Fibroblast of the aortic adventitia (primary cell): Measurements from ENCODE around the gene MRPS6. TPM values are rescaled to one million over a fixed set of nuclear protein-coding genes. Genes with fewer than 3 reads are reported as not detected.

Experiments used
- DNase-seq: peaks from one replicate; pipeline ENCODE4 v3.0.0-alpha.2; 2010; ENCODE audit warnings: low read depth
- H3K4me3 ChIP-seq: 2 replicates; pipeline ENCODE4 v1.5.1; 2011; ENCODE audit warnings: low read depth, mild to moderate bottlenecking, control low read depth, low read length, moderate library complexity
- CTCF ChIP-seq: IDR thresholded peaks from 2 replicates; pipeline ENCODE4 v1.5.1; 2011; ENCODE audit warnings: mild to moderate bottlenecking, low read length, control low read depth, inconsistent platforms; ENCODE audit not compliant: insufficient read depth
- total RNA-seq: library from RNA; depleted of rRNA; stranded (reverse); fragments of >200 nt; gene quantifications from 2 replicates; pipeline ENCODE4 v1.2.3, GENCODE V29; 2012; ENCODE audit warnings: low replicate concordance

Gene MRPS6
- total RNA-seq, 1 donor = 78.1 TPM

DNA sequence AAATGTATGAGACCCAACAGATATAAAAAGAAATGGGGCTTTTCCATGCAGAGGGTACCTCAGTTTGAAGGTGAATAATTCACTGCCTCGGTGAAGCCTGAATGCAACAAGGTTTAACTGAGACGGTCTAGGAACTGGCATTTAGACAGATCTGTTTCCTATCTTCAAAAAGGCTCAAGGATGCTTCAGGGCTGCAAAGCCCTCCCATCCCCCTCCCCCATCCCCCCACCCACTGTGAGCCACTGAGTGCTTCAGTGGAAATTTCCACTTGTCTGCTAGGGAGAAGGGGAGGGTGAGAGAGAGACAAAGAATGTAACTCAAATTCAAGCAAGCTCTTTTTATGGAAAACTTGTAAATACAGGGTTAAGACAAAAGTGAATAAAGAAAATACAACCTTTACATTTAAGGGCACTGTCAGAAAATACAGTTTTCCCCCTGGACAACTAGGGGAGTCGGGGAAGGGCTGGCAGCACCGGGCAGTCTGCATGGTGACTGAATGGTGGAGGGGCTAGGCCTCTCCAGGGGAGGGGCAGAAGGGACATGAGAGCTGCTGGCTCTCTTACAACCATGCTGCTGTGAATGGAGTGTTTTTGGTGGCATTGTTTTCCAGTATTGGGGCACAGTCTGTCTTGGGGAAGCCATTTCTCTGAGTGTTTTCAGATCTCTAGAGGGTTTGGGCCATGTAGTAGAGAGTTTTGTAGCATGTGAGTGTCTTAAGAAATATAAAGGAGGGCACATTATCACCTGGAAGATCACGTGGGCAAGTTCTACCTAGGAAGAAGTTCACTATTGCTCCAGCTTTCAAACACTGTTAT lies 56.7 kb downstream of the MRPS6 start:
- TF ChIP-seq CTCF = no peak
- DNase-seq = peak; percentile 22
- peak overlapping the region; percentile 32 for H3K4me3 ChIP-seq

- no peak overlapping the region for H3K4me3 ChIP-seq
- DNase-seq = no peak
- no peak for TF ChIP-seq CTCF
Measured at GRCh38 chr21:34130716-34130985, 57.3 kb downstream of the MRPS6 start.

DNA sequence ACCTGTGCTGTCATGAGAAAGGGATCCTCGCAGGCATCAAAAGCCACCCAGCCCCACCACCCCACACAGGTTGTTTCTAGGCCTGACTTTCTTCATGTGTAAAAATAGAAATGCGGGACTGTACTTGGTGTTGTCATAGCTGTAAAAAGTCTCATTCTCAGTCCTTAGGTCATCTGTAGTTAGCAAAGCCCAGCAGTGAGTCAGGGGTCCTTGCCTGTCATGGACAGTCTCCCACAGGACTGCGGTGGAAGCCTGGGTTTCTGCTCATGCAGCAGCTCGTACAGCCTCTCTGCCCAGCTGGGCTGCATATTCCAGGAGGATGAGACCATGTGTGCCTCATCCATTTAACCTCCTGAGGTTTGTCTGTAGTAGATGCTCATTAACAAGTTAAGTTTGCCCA lies 58.2 kb downstream of the MRPS6 start:
- TF ChIP-seq CTCF = no peak
- no peak overlapping the region for H3K4me3 ChIP-seq
- DNase-seq = no peak

GRCh38 chr21:34132202-34132601 lies 58.8 kb downstream of the MRPS6 start:
- DNase-seq = no peak
- no peak overlapping the region for H3K4me3 ChIP-seq
- no peak for TF ChIP-seq CTCF

DNA sequence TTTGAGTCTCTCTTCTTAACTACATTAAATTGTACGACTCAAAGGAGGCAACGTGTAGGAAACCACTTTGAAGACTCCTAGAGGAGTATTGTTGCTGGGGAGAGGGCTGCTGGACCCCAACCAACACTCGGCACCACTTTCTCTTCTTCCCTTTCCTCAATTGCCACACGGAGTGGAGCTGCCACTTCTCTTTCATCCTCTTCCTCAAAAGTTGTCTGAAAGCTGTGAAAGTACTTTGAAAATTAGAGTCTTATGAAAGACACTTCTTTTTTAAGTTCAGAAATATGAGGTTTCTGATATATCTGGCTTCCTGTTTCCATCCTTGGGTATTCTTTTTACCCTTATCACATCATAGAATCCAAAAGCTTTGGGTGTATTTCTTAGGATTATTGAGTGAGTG lies 59.5 kb downstream of the MRPS6 start:
- no peak overlapping the region for H3K4me3 ChIP-seq
- DNase-seq = no peak
- no peak for TF ChIP-seq CTCF

GRCh38 chr21:34133392-34133791 lies 60.0 kb downstream of the MRPS6 start:
- DNase-seq = no peak
- no peak overlapping the region for H3K4me3 ChIP-seq
- TF ChIP-seq CTCF = no peak

- H3K4me3 ChIP-seq = no peak overlapping the region
- no peak for DNase-seq
- TF ChIP-seq CTCF = peak; percentile 32
Measured at GRCh38 chr21:34133802-34134201, 60.4 kb downstream of the MRPS6 start.
